H9 (cell line): Measurements from ENCODE around the gene MVD. TPM values are rescaled to one million over a fixed set of nuclear protein-coding genes. Genes with fewer than 3 reads are reported as not detected.

ENCODE experiments used
- DNase-seq: peaks from one replicate; pipeline ENCODE4 v3.0.0-alpha.2; 2017
- H2AFZ ChIP-seq: one replicate; pipeline ENCODE4 v1.6.1; 2013; ENCODE audit warnings: mild to moderate bottlenecking, low read length, control low read depth, moderate library complexity
- H2AK5ac ChIP-seq: 2 replicates; pipeline ENCODE4 v1.6.1; 2013; ENCODE audit warnings: low read length, control low read depth, mixed read lengths; ENCODE audit not compliant: insufficient read length
- H2BK120ac ChIP-seq: one replicate; pipeline ENCODE4 v1.6.1; 2013; ENCODE audit warnings: low read depth, mild to moderate bottlenecking, low read length, control low read depth, inconsistent platforms; ENCODE audit not compliant: poor library complexity, severe bottlenecking
- H2BK12ac ChIP-seq: 2 replicates; pipeline ENCODE4 v1.6.1; 2013; ENCODE audit warnings: low read length, control low read depth, mixed read lengths, low read depth; ENCODE audit not compliant: insufficient read length
- H2BK15ac ChIP-seq: 2 replicates; pipeline ENCODE4 v1.6.1; 2013; ENCODE audit warnings: low read depth, low read length, control low read depth
- H2BK20ac ChIP-seq: one replicate; pipeline ENCODE4 v1.6.1; 2013; ENCODE audit warnings: low read depth, mild to moderate bottlenecking, low read length, control low read depth, inconsistent platforms; ENCODE audit not compliant: poor library complexity, severe bottlenecking
- H2BK5ac ChIP-seq: 2 replicates; pipeline ENCODE4 v1.6.1; 2013; ENCODE audit warnings: low read length, control low read depth, mixed read lengths; ENCODE audit not compliant: insufficient read length
- H3K14ac ChIP-seq: 2 replicates; pipeline ENCODE4 v1.6.1; 2013; ENCODE audit warnings: low read length, control low read depth; ENCODE audit not compliant: insufficient read depth
- H3K18ac ChIP-seq: 2 replicates; pipeline ENCODE4 v1.6.1; 2013; ENCODE audit warnings: low read depth, mild to moderate bottlenecking, mixed read lengths, low read length, control low read depth; ENCODE audit not compliant: insufficient read length
- H3K23ac ChIP-seq: 2 replicates; pipeline ENCODE4 v1.6.1; 2013; ENCODE audit warnings: low read length, control low read depth, mixed read lengths, low read depth; ENCODE audit not compliant: insufficient read length
- H3K23me2 ChIP-seq: 2 replicates; pipeline ENCODE4 v1.6.1; 2013; ENCODE audit warnings: low read depth, mild to moderate bottlenecking, mixed read lengths, low read length, control low read depth; ENCODE audit not compliant: insufficient read length, poor library complexity, severe bottlenecking
- H3K27ac ChIP-seq: 2 replicates; pipeline ENCODE4 v1.5.1; 2013; ENCODE audit warnings: low read length, control low read depth, mixed read lengths, low read depth; ENCODE audit not compliant: insufficient read length
- H3K27me3 ChIP-seq: 2 replicates; pipeline ENCODE4 v1.6.1; 2013; ENCODE audit warnings: low read length, control low read depth, inconsistent platforms; ENCODE audit not compliant: insufficient read depth
- H3K4ac ChIP-seq: 2 replicates; pipeline ENCODE4 v1.6.1; 2013; ENCODE audit warnings: low read depth, mild to moderate bottlenecking, control low read depth, inconsistent platforms, low read length, moderate library complexity
- H3K4me1 ChIP-seq: 2 replicates; pipeline ENCODE4 v1.6.1; 2013; ENCODE audit warnings: low read length, control low read depth, inconsistent platforms; ENCODE audit not compliant: insufficient read depth
- H3K4me2 ChIP-seq: 2 replicates; pipeline ENCODE4 v1.6.1; 2013; ENCODE audit warnings: low read length, control low read depth, mixed read lengths; ENCODE audit not compliant: insufficient read length, insufficient read depth
- H3K56ac ChIP-seq: 2 replicates; pipeline ENCODE4 v1.6.1; 2013; ENCODE audit warnings: low read depth, mild to moderate bottlenecking, mixed read lengths, low read length, control low read depth; ENCODE audit not compliant: insufficient read length
- H3K79me1 ChIP-seq: 2 replicates; pipeline ENCODE4 v1.6.1; 2013; ENCODE audit warnings: low read depth, mild to moderate bottlenecking, moderate library complexity, low read length, control low read depth, inconsistent platforms; ENCODE audit not compliant: insufficient read depth, poor library complexity, severe bottlenecking
- H3K79me2 ChIP-seq: 2 replicates; pipeline ENCODE4 v1.6.1; 2013; ENCODE audit warnings: low read length, control low read depth, inconsistent platforms; ENCODE audit not compliant: insufficient read depth
- H3K9ac ChIP-seq: 2 replicates; pipeline ENCODE4 v1.6.1; 2013; ENCODE audit warnings: low read length, control low read depth, mixed read lengths; ENCODE audit not compliant: insufficient read length; ENCODE audit errors: extremely low read depth
- H3K9me3 ChIP-seq: one replicate; pipeline ENCODE4 v1.6.1; 2013; ENCODE audit warnings: low read depth, low read length, inconsistent platforms; ENCODE audit not compliant: control insufficient read depth
- H3T11ph ChIP-seq: one replicate; pipeline ENCODE4 v1.6.1; 2013; ENCODE audit warnings: mild to moderate bottlenecking, low read length, control low read depth, inconsistent platforms
- H4K20me1 ChIP-seq: one replicate; pipeline ENCODE4 v1.6.1; 2013; ENCODE audit not compliant: control insufficient read depth, insufficient read length, insufficient read depth
- H4K5ac ChIP-seq: 2 replicates; pipeline ENCODE4 v1.6.1; 2013; ENCODE audit warnings: low read depth, mild to moderate bottlenecking, mixed read lengths, low read length, control low read depth; ENCODE audit not compliant: insufficient read length
- H4K8ac ChIP-seq: replicated peaks from 2 replicates; pipeline ENCODE4 v1.6.1; 2013; ENCODE audit warnings: low read length, control low read depth, mixed read lengths, low read depth; ENCODE audit not compliant: insufficient read length
- H4K91ac ChIP-seq: 2 replicates; pipeline ENCODE4 v1.6.1; 2013; ENCODE audit warnings: low read depth, mild to moderate bottlenecking, moderate library complexity, mixed read lengths, low read length, control low read depth; ENCODE audit not compliant: insufficient read length
- H3K27ac Mint-ChIP-seq, 3 experiments: 2 replicates in 2 of 3; 3 replicates in 1 of 3; pipeline ENCODE4 v1.8.0; 2020 to 2021; ENCODE audit warnings: mixed read lengths in 3 of 3, mild to moderate bottlenecking in 1 of 3, moderate library complexity in 1 of 3
- H3K27me3 Mint-ChIP-seq: 2 replicates; pipeline ENCODE4 v1.8.0; 2021; ENCODE audit warnings: low read depth, mild to moderate bottlenecking, moderate library complexity, mixed read lengths
- H3K36me3 Mint-ChIP-seq, 3 experiments: 2 replicates in 2 of 3; 3 replicates in 1 of 3; pipeline ENCODE4 v1.8.0; 2020 to 2021; ENCODE audit warnings: low read depth in 3 of 3, mixed read lengths in 3 of 3; ENCODE audit not compliant: insufficient read depth in 1 of 3
- H3K4me1 Mint-ChIP-seq, 2 experiments: 2 replicates each; pipeline ENCODE4 v1.8.0; 2020; ENCODE audit warnings: mixed read lengths in 2 of 2
- H3K4me3 Mint-ChIP-seq, 2 experiments: 2 replicates in 1 of 2; 3 replicates in 1 of 2; pipeline ENCODE4 v1.8.0; 2020 to 2021; ENCODE audit warnings: mild to moderate bottlenecking in 2 of 2, mixed read lengths in 2 of 2, moderate library complexity in 1 of 2
- H3K9me3 Mint-ChIP-seq, 2 experiments: 2 replicates in 1 of 2; 3 replicates in 1 of 2; pipeline ENCODE4 v1.8.0; 2020; ENCODE audit warnings: mild to moderate bottlenecking in 2 of 2, mixed read lengths in 2 of 2, moderate library complexity in 1 of 2
- WGBS: extraction: QIAGEN DNeasy Blood & Tissue Kit; methylation state at CpG from one replicate; pipeline ENCODE4 v1.1.7; 2013; ENCODE audit warnings: missing lambda C conversion rate, low lambda C conversion rate, mixed read lengths; ENCODE audit not compliant: insufficient read length; ENCODE audit errors: extremely low coverage; 5-methylcytosine and 5-hydroxymethylcytosine counted together
- total RNA-seq: library from RNA; stranded (reverse); gene quantifications from 2 replicates; pipeline ENCODE4 v1.2.1, GENCODE V29; 2021
- TF ChIP-seq, protein P1 (sequence below): fragments of 200-600 bp; sonication (generic); conservative IDR thresholded peaks from 3 replicates; pipeline ENCODE4 v1.8.0; 2021; ENCODE audit warnings: antibody characterized with exemption, mild to moderate bottlenecking

MVD gene
- total RNA-seq, 1 experiment from 2014 or later = 53.2 TPM

DNA sequence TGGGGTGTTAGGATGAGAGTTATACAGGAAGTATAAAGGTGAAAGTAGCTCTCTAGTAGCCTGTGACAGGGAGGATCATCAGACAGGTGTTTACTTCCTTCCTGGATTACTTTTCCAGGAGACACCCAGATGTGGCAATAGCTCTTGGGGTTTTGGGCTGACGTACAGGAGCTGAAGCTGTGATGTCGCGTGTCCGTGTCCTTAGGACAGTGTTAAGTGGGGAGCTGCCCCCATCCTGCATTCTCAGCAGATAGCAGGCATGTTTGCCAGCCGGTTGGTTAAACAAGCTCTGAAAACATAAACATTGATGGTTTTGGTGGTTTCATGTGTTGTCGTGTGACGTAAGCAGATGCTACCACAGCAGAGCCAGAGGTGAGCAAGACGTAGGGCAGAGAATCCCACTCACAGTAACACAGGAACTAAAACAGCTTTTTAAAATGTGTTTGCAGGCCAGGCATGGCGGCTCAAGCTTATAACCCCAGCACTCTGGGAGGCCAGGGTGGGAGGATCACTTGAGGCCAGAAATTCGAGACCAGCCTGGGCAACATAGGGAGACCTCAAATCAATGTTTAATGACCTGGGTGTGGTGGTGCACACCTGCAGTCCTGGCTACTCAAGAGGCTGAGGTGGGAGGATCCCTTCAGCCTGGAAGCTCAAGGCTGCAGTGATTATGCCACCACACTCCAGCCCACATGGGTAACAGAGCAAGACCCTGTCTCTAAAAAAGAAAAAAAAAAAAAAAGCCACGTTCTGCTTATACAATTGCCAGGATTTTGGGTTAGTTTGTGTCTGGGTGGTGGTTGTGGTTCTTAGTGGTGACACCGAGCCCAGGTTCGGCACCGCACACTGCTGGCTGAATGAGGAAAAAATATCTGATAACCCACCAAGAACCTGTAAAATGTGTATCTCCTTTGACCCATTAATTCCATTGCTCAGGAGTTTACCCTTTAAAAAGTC is 42.8 kb downstream of the MVD start:
- Histone ChIP-seq H2BK20ac (no peak overlapping the region), H3K23ac (no peak overlapping the region), H3K56ac (no peak overlapping the region), H3K9me3 (no peaks in the 10 kb centered on the region), H4K20me1 (no peaks in the 10 kb centered on the region), H3K9ac (no peak overlapping the region), H2AK5ac (no peak overlapping the region), H3K79me2 (no peaks in the 10 kb centered on the region; the same call in 1 of the 2 replicates), H2BK12ac (no peak overlapping the region), H3K4me2 (no peak overlapping the region), H3K23me2 (no peaks in the 10 kb centered on the region), H3K18ac (no peak overlapping the region), H3K4ac (no peak overlapping the region), H3T11ph (no peak overlapping the region), H3K27me3 (no peaks in the 10 kb centered on the region), H3K27ac (no peak overlapping the region), H3K4me1 (no peaks in the 10 kb centered on the region), H2BK120ac (no peak overlapping the region), H2BK15ac (no peak overlapping the region), H2AFZ (no peak overlapping the region), H3K79me1 (no peaks in the 10 kb centered on the region), H4K8ac (no peak overlapping the region), H4K91ac (no peak overlapping the region), H3K14ac (no peak overlapping the region), H4K5ac (no peak overlapping the region), H2BK5ac (no peak overlapping the region)
- no peak for DNase-seq
- TF ChIP-seq, protein P1, sequence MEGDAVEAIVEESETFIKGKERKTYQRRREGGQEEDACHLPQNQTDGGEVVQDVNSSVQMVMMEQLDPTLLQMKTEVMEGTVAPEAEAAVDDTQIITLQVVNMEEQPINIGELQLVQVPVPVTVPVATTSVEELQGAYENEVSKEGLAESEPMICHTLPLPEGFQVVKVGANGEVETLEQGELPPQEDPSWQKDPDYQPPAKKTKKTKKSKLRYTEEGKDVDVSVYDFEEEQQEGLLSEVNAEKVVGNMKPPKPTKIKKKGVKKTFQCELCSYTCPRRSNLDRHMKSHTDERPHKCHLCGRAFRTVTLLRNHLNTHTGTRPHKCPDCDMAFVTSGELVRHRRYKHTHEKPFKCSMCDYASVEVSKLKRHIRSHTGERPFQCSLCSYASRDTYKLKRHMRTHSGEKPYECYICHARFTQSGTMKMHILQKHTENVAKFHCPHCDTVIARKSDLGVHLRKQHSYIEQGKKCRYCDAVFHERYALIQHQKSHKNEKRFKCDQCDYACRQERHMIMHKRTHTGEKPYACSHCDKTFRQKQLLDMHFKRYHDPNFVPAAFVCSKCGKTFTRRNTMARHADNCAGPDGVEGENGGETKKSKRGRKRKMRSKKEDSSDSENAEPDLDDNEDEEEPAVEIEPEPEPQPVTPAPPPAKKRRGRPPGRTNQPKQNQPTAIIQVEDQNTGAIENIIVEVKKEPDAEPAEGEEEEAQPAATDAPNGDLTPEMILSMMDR = no peak
- Mint-ChIP-seq H3K9me3 (no peaks in the 10 kb centered on the region; a peak in 1 of 5 replicates), H3K36me3 (peaks cover 18 to 52% (median 43%) of the 10 kb centered on the region in 3 experiments), H3K27ac (peak overlapping the region in 1 of 3 experiments; percentile 34; a peak in 1 of 7 replicates), H3K4me1 (peaks cover 6 to 26% of the 10 kb centered on the region in 2 experiments), H3K4me3 (no peak overlapping the region), H3K27me3 (no peaks in the 10 kb centered on the region)
- WGBS = no CpG with 5 or more reads among the region's 14 CpGs
